Hippocampal formation (tissue), 2 donors: Measurements from ENCODE around the gene KCP.

Experiments
- DNase-seq, 2 donors: peaks; one replicate each; lab custom pipeline; 2025; lab: John Stamatoyannopoulos, UW

The KCP gene

DNA sequence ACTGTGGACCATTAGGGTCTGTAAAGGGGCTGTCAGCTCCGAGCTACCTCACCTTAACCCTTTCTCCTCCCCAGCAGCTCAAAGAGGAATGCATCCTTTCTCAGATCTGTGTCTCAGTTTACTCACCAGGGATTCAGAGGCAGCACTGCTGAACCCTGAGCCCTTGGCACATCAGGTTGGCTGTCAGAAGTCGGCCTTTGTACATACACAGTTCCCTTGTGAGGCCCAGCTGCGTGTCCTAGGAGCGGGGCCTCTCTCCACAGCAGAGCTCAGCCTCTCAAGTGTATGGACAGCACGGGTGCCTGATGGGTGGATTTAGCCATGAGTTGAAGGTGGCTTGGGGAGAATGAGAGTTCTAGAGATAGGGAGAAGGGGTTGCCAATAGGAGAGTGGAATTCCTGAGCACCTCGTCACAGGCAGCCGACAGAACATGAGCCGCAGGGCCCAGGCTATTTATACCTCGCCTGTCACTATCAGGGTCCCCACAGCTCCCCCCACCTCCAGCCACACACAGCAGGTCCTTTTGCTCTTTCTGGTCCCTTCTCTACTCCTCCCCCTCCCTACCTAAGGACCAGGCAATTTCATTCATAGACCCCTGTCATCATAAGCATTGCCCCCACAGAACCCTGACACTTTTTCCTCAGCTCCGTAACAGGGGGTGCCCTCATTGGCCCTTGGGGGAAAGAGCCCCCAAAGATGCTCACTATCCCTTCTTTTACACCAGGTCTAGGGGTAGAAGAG lies 82.4 kb downstream of the KCP start:
- DNase-seq, result no peak

GRCh38 chr7:128827248-128827958 lies 83.1 kb downstream of the KCP start:
- DNase-seq, result no peak

GRCh38 chr7:128826916-128827247 lies 83.6 kb downstream of the KCP start:
- no peak for DNase-seq
